Measurements from ENCODE around the gene ZNF175. TPM values are rescaled to one million over a fixed set of nuclear protein-coding genes. Genes with fewer than 3 reads are reported as not detected.

ZNF175 gene
- total RNA-seq, 1 donor from 2014 or later, result 13.5 TPM

GRCh38 chr19:51586799-51587198 is 15.7 kb downstream of the ZNF175 start:
- H3K36me3 Mint-ChIP-seq (ENCODE audit: unreplicated experiment), result peaks cover 64% of the 10 kb centered on the region
- H3K27ac Mint-ChIP-seq (ENCODE audit: unreplicated experiment), result no peak overlapping the region
- H3K27me3 Mint-ChIP-seq (ENCODE audit: unreplicated experiment), result no peaks in the 10 kb centered on the region
- H3K4me3 Mint-ChIP-seq (ENCODE audit: unreplicated experiment), result no peak overlapping the region
- no peak for TF ChIP-seq CTCF (IDR thresholded peaks at IDR 0.05)
- no peaks in the 10 kb centered on the region for H3K4me1 Mint-ChIP-seq (ENCODE audit: unreplicated experiment)
- peaks cover 60% of the 10 kb centered on the region for H3K9me3 Mint-ChIP-seq (ENCODE audit: unreplicated experiment)
- DNase-seq (ENCODE audit: extremely low spot score, unreplicated experiment), result no peak

- no peak for DNase-seq (ENCODE audit: extremely low spot score, unreplicated experiment)
- TF ChIP-seq CTCF (IDR thresholded peaks at IDR 0.05), result no peak
- H3K27ac Mint-ChIP-seq (ENCODE audit: unreplicated experiment), result no peak overlapping the region
- H3K27me3 Mint-ChIP-seq (ENCODE audit: unreplicated experiment), result no peaks in the 10 kb centered on the region
- no peak overlapping the region for H3K4me3 Mint-ChIP-seq (ENCODE audit: unreplicated experiment)
- peaks cover 59% of the 10 kb centered on the region for H3K36me3 Mint-ChIP-seq (ENCODE audit: unreplicated experiment)
- H3K4me1 Mint-ChIP-seq (ENCODE audit: unreplicated experiment), result peaks cover 2% of the 10 kb centered on the region
- H3K9me3 Mint-ChIP-seq (ENCODE audit: unreplicated experiment), result peaks cover 59% of the 10 kb centered on the region
These were observed 16.4 kb downstream of the ZNF175 start for GRCh38 chr19:51587264-51588191.

DNA sequence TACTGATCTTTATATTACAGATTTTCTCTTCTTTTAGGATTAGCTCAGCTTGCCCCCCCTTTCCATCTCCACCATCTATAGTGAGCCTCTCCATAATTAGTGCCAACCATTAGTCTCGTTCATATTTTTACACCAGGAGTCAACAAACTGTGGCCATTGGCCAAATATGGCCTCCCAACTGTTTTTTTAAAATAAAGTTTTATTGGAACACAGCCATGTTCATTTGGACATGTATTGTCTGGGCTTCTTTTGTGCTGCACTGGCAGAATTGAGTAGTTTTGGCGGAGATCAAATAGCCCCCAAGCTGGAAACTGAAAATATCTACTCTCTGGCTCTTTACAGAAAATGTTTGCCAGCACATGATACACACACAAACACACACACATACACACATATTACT is 18.4 kb downstream of the ZNF175 start:
- Mint-ChIP-seq H3K9me3 (ENCODE audit: unreplicated experiment) (peaks cover 43% of the 10 kb centered on the region), H3K4me3 (ENCODE audit: unreplicated experiment) (no peak overlapping the region), H3K4me1 (ENCODE audit: unreplicated experiment) (peaks cover 14% of the 10 kb centered on the region), H3K27ac (ENCODE audit: unreplicated experiment) (no peak overlapping the region), H3K36me3 (ENCODE audit: unreplicated experiment) (peaks cover 39% of the 10 kb centered on the region), H3K27me3 (ENCODE audit: unreplicated experiment) (no peaks in the 10 kb centered on the region)
- no peak for DNase-seq (ENCODE audit: extremely low spot score, unreplicated experiment)
- TF ChIP-seq CTCF (IDR thresholded peaks at IDR 0.05), result no peak

GRCh38 chr19:51590441-51590840 is 19.4 kb downstream of the ZNF175 start:
- Mint-ChIP-seq H3K4me3 (ENCODE audit: unreplicated experiment) (no peak overlapping the region), H3K27ac (ENCODE audit: unreplicated experiment) (no peak overlapping the region), H3K4me1 (ENCODE audit: unreplicated experiment) (peaks cover 22% of the 10 kb centered on the region), H3K36me3 (ENCODE audit: unreplicated experiment) (peaks cover 30% of the 10 kb centered on the region), H3K27me3 (ENCODE audit: unreplicated experiment) (no peaks in the 10 kb centered on the region), H3K9me3 (ENCODE audit: unreplicated experiment) (peaks cover 37% of the 10 kb centered on the region)
- DNase-seq (ENCODE audit: extremely low spot score, unreplicated experiment), result peak; percentile 70
- TF ChIP-seq CTCF (IDR thresholded peaks at IDR 0.05), result no peak

- no peaks in the 10 kb centered on the region for H3K27me3 Mint-ChIP-seq (ENCODE audit: unreplicated experiment)
- H3K4me3 Mint-ChIP-seq (ENCODE audit: unreplicated experiment), result peak overlapping the region; percentile 47
- H3K36me3 Mint-ChIP-seq (ENCODE audit: unreplicated experiment), result peaks cover 9% of the 10 kb centered on the region
- H3K9me3 Mint-ChIP-seq (ENCODE audit: unreplicated experiment), result peaks cover 25% of the 10 kb centered on the region
- peaks cover 22% of the 10 kb centered on the region for H3K4me1 Mint-ChIP-seq (ENCODE audit: unreplicated experiment)
- no peak overlapping the region for H3K27ac Mint-ChIP-seq (ENCODE audit: unreplicated experiment)
- no peak for DNase-seq (ENCODE audit: extremely low spot score, unreplicated experiment)
- TF ChIP-seq CTCF (IDR thresholded peaks at IDR 0.05), result no peak
These were observed 21.4 kb downstream of the ZNF175 start for GRCh38 chr19:51592521-51592920.

All from osteocyte (in vitro differentiated cells).